Stomach smooth muscle (tissue), 2 donors: ENCODE data around the gene LBH.

Experiments used
- H3K27ac ChIP-seq: one replicate; pipeline ENCODE4 v1.7.0; 2013; ENCODE audit warnings: mild to moderate bottlenecking, low read length, inconsistent platforms
- H3K27me3 ChIP-seq, 2 donors: one replicate each; pipeline ENCODE4 v1.7.0; 2013; ENCODE audit warnings: low read length in 2 of 2; ENCODE audit not compliant: insufficient read depth in 2 of 2, control insufficient read depth in 1 of 2
- H3K36me3 ChIP-seq, 2 donors: one replicate each; pipeline ENCODE4 v1.7.0; 2013; ENCODE audit warnings: low read length in 2 of 2; ENCODE audit not compliant: control insufficient read depth in 2 of 2, insufficient read depth in 2 of 2
- H3K4me1 ChIP-seq: one replicate; pipeline ENCODE4 v1.7.0; 2013; ENCODE audit warnings: low read length; ENCODE audit not compliant: control insufficient read depth, insufficient read depth
- H3K4me3 ChIP-seq, 2 donors: one replicate each; pipeline ENCODE4 v1.7.0; 2013; ENCODE audit warnings: low read length in 2 of 2
- H3K9ac ChIP-seq, 2 donors: one replicate each; pipeline ENCODE4 v1.7.0; 2013; ENCODE audit warnings: low read length in 2 of 2, mild to moderate bottlenecking in 1 of 2
- H3K9me3 ChIP-seq, 2 donors: one replicate each; pipeline ENCODE4 v1.7.0; 2013; ENCODE audit warnings: low read length in 2 of 2; ENCODE audit not compliant: control insufficient read depth in 2 of 2
- donor health status: healthy.
- donor health status: Pancreatic carcinoma.

The LBH gene

GRCh38 chr2:30259827-30260679 lies 28.7 kb downstream of the LBH start:
- Histone ChIP-seq H3K9ac (no peak overlapping the region), H3K9me3 (no peaks in the 10 kb centered on the region), H3K36me3 (peaks cover 21 to 30% of the 10 kb centered on the region in 2 donors), H3K4me3 (no peak overlapping the region), H3K4me1 (peaks cover 10% of the 10 kb centered on the region), H3K27ac (no peak overlapping the region), H3K27me3 (no peaks in the 10 kb centered on the region)

GRCh38 chr2:30260941-30261340 lies 29.6 kb downstream of the LBH start:
- peaks cover 21 to 30% of the 10 kb centered on the region in 2 donors for H3K36me3 ChIP-seq
- no peaks in the 10 kb centered on the region for H3K27me3 ChIP-seq
- H3K9me3 ChIP-seq: no peaks in the 10 kb centered on the region
- no peak overlapping the region for H3K27ac ChIP-seq
- no peak overlapping the region for H3K9ac ChIP-seq
- H3K4me3 ChIP-seq: no peak overlapping the region
- H3K4me1 ChIP-seq: peaks cover 2% of the 10 kb centered on the region

GRCh38 chr2:30261695-30262211 lies 30.4 kb downstream of the LBH start:
- Histone ChIP-seq H3K27me3 (no peaks in the 10 kb centered on the region), H3K9ac (no peak overlapping the region), H3K27ac (no peak overlapping the region), H3K4me3 (no peak overlapping the region), H3K4me1 (peaks cover 2% of the 10 kb centered on the region), H3K9me3 (no peaks in the 10 kb centered on the region), H3K36me3 (peaks cover 20 to 29% of the 10 kb centered on the region in 2 donors)

GRCh38 chr2:30262716-30263309 lies 31.5 kb downstream of the LBH start:
- Histone ChIP-seq H3K4me1 (no peaks in the 10 kb centered on the region), H3K9me3 (no peaks in the 10 kb centered on the region), H3K9ac (no peak overlapping the region), H3K27me3 (no peaks in the 10 kb centered on the region), H3K27ac (no peak overlapping the region), H3K36me3 (peaks cover 11 to 19% of the 10 kb centered on the region in 2 donors), H3K4me3 (no peak overlapping the region)

- no peak overlapping the region for H3K27ac ChIP-seq
- no peak overlapping the region for H3K9ac ChIP-seq
- H3K27me3 ChIP-seq: no peaks in the 10 kb centered on the region
- peaks cover 0 to 4% of the 10 kb centered on the region in 2 donors for H3K36me3 ChIP-seq
- H3K9me3 ChIP-seq: no peaks in the 10 kb centered on the region
- no peak overlapping the region for H3K4me3 ChIP-seq
- H3K4me1 ChIP-seq: no peaks in the 10 kb centered on the region
Observed at GRCh38 chr2:30264274-30264673, 32.9 kb downstream of the LBH start.

- Histone ChIP-seq H3K27me3 (no peaks in the 10 kb centered on the region), H3K36me3 (no peaks in the 10 kb centered on the region), H3K9me3 (no peaks in the 10 kb centered on the region), H3K27ac (no peak overlapping the region), H3K4me1 (no peaks in the 10 kb centered on the region), H3K4me3 (no peak overlapping the region), H3K9ac (no peak overlapping the region)
Observed at GRCh38 chr2:30265052-30266015, 34.0 kb downstream of the LBH start.

- H3K27ac ChIP-seq: no peak overlapping the region
Observed at GRCh38 chr2:30266051-30266621, 34.8 kb downstream of the LBH start.

GRCh38 chr2:30266705-30267104 lies 35.4 kb downstream of the LBH start:
- no peak overlapping the region for H3K9ac ChIP-seq
- H3K9me3 ChIP-seq: no peaks in the 10 kb centered on the region
- no peaks in the 10 kb centered on the region for H3K36me3 ChIP-seq
- H3K27me3 ChIP-seq: no peaks in the 10 kb centered on the region
- no peak overlapping the region for H3K4me3 ChIP-seq
- no peaks in the 10 kb centered on the region for H3K4me1 ChIP-seq
- no peak overlapping the region for H3K27ac ChIP-seq

More at GRCh38 chr2:30266051-30266621, 34.8 kb downstream of the LBH start:
- Histone ChIP-seq H3K9me3 (no peaks in the 10 kb centered on the region), H3K4me3 (no peak overlapping the region), H3K4me1 (no peaks in the 10 kb centered on the region), H3K9ac (no peak overlapping the region), H3K36me3 (no peaks in the 10 kb centered on the region), H3K27me3 (no peaks in the 10 kb centered on the region)

- H3K27ac ChIP-seq: no peak overlapping the region
- H3K27me3 ChIP-seq: no peaks in the 10 kb centered on the region
- no peak overlapping the region for H3K9ac ChIP-seq
- H3K4me3 ChIP-seq: no peak overlapping the region
- H3K9me3 ChIP-seq: no peaks in the 10 kb centered on the region
- no peaks in the 10 kb centered on the region for H3K4me1 ChIP-seq
- no peaks in the 10 kb centered on the region for H3K36me3 ChIP-seq
Observed at GRCh38 chr2:30267161-30267975, 36.0 kb downstream of the LBH start.
